Muscle layer of colon (tissue), 2 donors: Measurements from ENCODE around the gene MARCHF3.
A peak's percentile ranks its signal among the peaks of the same experiment; 100 is the strongest.
"Not testable (repeated sequence)": the region's sequence is repeated elsewhere in the genome, so short reads cannot be mapped to it uniquely, and the experiment has no call there.

ENCODE experiments used
- H3K27ac ChIP-seq: one replicate; pipeline ENCODE4 v1.7.0; 2013; ENCODE audit warnings: low read depth, mild to moderate bottlenecking, low read length, moderate library complexity
- H3K27me3 ChIP-seq, 2 donors: one replicate each; pipeline ENCODE4 v1.7.0; 2013; ENCODE audit warnings: low read length in 2 of 2, mild to moderate bottlenecking in 2 of 2; ENCODE audit not compliant: insufficient read depth in 2 of 2, control insufficient read depth in 1 of 2
- H3K36me3 ChIP-seq: one replicate; pipeline ENCODE4 v1.7.0; 2013; ENCODE audit warnings: mild to moderate bottlenecking, low read length; ENCODE audit not compliant: insufficient read depth
- H3K4me1 ChIP-seq: one replicate; pipeline ENCODE4 v1.7.0; 2013; ENCODE audit warnings: mild to moderate bottlenecking, low read length; ENCODE audit not compliant: insufficient read depth
- H3K4me3 ChIP-seq, 2 donors: one replicate each; pipeline ENCODE4 v1.7.0; 2013; ENCODE audit warnings: low read length in 2 of 2, low read depth in 1 of 2, mild to moderate bottlenecking in 1 of 2, moderate library complexity in 1 of 2
- H3K9ac ChIP-seq: one replicate; pipeline ENCODE4 v1.7.0; 2013; ENCODE audit warnings: low read length
- H3K9me3 ChIP-seq: one replicate; pipeline ENCODE4 v1.7.0; 2013; ENCODE audit warnings: mild to moderate bottlenecking, low read length
- donor health status: abdominal sarcoma.
- donor health status: Adenocarcinoma of cecum.

The MARCHF3 gene

DNA sequence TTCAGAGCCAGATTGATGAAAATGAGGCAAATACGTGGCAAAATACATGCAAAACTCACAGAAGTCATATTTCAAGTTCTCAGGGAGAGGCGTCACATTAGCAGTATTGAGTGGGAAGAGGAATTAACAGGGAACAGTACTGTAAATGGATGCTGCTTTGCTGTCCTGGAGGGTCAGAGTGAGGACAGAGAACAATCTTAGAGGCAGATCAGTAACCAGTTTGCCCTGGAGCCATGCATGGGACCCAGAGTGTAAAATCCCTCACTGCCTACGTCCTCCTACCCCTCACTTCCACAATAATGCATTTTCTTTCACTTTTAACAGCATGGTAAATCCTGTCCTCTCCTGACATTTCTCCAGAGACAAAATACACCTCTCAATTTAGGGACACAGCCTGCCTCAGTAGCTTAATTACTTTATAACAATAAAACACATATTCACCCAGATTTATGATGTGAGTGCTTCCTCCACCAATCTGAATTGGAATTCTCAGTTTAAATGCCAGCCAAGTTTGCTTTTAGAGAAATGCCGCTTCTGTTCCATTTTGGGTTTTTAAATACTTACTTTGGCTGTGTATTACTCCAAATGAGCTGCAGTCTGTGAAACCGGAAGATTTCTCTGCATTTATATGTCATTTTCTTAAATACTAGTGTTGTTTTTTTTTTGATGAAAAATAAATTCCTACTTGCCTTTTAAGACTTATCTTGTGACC is 183.5 kb downstream of the MARCHF3 start:
- H3K4me1 ChIP-seq, result peaks cover 9% of the 10 kb centered on the region
- peak overlapping the region; percentile 24 for H3K27ac ChIP-seq
- no peaks in the 10 kb centered on the region for H3K27me3 ChIP-seq
- no peak overlapping the region for H3K4me3 ChIP-seq
- no peaks in the 10 kb centered on the region for H3K36me3 ChIP-seq
- no peak overlapping the region for H3K9ac ChIP-seq
- no peaks in the 10 kb centered on the region for H3K9me3 ChIP-seq

DNA sequence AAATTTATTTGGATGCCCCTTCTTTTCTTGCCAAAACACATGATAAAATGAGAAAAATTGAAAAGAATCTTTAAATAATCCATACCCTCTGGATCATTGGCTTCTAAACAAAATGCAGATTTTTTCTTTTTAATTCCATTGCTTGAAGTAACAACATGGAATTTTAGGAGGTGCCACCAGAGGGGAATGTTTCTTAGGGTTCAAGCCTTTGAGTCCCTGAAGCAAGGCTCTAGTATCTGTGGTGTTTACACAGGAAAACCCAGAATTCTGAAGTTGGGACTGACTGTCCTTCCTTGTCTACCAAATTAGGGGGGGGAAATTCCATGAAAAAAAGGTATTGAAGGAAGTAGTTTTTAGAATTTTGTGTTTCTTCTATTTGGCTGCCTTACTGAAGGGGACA is 184.0 kb downstream of the MARCHF3 start:
- no peaks in the 10 kb centered on the region for H3K9me3 ChIP-seq
- no peak overlapping the region for H3K9ac ChIP-seq
- H3K4me1 ChIP-seq, result peaks cover 9% of the 10 kb centered on the region
- no peaks in the 10 kb centered on the region for H3K27me3 ChIP-seq
- no peak overlapping the region for H3K4me3 ChIP-seq
- H3K36me3 ChIP-seq, result no peaks in the 10 kb centered on the region
- H3K27ac ChIP-seq, result no peak overlapping the region

DNA sequence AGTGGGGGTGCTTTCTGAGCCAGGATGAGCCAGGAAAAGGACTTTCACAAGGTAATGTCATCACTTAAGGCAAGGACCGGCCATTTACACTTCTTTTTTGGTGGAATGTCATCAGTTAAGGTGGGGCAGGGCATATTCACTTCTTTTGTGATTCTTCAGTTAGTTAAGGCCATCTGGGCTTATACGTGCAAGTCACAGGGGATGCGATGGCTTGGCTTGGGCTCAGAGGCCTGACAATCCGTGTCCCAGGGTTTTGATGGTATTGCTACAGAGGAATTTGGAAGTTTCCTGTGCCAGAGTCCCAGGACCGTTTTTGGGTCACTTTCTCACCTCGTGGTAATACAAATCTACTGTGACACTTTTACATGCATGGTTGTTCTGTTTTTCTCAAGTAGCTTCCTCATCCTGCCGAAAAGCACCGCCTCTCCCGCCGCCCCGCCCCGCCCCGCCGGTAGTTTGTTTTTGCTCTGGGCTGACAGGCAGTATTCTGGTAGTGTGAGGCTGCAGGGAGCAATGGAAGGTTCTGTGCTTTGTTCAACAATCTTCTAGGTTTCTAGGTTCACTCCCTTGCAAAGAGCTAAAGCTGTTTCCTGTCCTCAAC is 184.8 kb downstream of the MARCHF3 start:
- H3K36me3 ChIP-seq, H3K4me1 ChIP-seq, H3K4me3 ChIP-seq, H3K27ac ChIP-seq, H3K9ac ChIP-seq, H3K9me3 ChIP-seq, H3K27me3 ChIP-seq: not testable (repeated sequence)

DNA sequence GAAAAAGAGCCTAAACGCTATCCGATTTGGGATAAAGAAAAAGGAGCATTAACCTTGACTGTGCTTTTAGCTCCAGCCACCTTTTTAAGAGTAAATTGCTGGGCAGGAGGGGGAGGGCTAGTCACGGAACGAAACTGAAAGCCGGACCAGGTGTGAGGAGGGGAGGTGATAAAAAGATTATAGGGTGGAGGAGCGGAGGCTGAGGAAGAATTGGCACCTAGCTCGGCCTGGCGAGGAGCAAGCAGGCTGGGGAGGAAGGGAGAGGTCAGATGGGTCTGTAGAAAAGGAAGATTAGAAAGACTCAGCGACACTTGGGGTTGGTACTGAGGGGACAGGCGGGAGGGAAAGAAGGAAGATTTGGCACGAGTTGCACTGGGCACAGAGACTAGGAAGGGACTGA is 187.0 kb downstream of the MARCHF3 start:
- not testable (repeated sequence) for H3K27me3 ChIP-seq, H3K9ac ChIP-seq, H3K9me3 ChIP-seq, H3K27ac ChIP-seq, H3K4me3 ChIP-seq, H3K36me3 ChIP-seq, H3K4me1 ChIP-seq

DNA sequence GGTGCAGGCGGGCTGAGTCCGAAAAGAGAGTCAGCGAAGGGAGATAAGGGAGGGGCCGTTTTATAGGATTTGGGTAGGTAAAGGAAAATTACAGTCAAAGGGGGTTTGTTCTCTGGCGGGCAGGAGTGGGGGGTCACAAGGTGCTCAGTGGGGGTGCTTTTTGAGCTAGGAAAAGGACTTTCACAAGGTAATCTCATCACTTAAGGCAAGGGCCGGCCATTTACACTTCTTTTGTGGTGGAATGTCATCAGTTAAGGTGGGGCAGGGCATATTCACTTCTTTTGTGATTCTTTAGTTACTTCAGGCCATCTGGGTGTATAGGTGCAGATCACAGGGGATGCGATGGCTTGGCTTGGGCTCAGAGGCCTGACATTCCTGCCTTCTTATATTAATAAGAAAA is 191.0 kb downstream of the MARCHF3 start:
- H3K4me1 ChIP-seq, H3K4me3 ChIP-seq, H3K9me3 ChIP-seq, H3K27ac ChIP-seq, H3K27me3 ChIP-seq, H3K36me3 ChIP-seq, H3K9ac ChIP-seq: not testable (repeated sequence)

DNA sequence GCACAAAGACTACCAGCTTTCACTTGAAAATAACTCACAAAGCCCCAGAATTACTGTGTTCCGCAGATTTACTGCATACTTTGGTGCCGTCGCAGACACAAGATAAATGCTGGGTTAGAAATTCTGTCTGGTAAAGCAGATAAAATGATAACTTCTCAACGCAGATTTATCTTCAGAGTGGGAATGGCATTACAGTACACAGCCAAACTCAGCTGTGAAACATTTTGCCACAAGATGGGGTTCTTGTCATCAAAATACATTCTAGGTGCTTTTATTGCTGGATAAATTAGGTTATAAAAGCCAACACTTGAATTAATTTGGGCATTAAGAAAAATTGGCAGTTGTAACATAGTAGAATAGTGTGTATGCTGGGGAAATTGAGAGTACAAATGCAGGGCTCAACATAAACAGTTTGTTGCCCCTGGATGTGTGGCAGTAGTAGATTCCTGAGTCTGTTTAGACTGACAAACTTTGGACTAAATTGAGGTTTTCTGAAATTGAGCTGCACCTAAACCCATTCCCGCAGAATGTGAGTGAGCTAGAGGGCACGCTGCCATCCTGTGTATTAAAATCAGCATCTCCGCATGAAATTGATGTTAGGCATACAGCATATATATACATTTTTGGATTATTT is 192.3 kb downstream of the MARCHF3 start:
- Histone ChIP-seq H3K9me3 (no peaks in the 10 kb centered on the region), H3K27ac (no peak overlapping the region), H3K4me1 (no peaks in the 10 kb centered on the region), H3K9ac (no peak overlapping the region), H3K27me3 (no peaks in the 10 kb centered on the region), H3K36me3 (no peaks in the 10 kb centered on the region), H3K4me3 (no peak overlapping the region)

DNA sequence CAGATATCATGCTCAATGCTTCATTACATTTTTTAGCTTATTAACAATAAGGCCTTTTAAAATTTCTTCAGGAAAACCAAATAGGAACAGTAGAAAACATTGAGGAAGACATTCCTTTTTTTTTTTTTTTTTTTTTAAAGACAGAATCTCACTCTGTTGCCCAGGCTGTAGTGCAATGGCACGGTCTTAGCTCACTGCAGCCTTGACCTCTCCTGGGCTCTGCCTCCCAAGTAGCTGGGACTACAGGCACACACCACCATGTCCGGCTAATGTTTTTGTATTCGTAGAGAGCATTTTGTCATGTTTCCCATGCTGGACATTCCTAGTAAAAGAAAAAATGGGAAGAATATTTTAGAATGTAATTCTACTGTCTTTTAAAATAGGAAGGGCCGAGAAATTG is 193.1 kb downstream of the MARCHF3 start:
- Histone ChIP-seq H3K4me1 (no peaks in the 10 kb centered on the region), H3K36me3 (no peaks in the 10 kb centered on the region), H3K27me3 (no peaks in the 10 kb centered on the region), H3K27ac (no peak overlapping the region), H3K9me3 (no peaks in the 10 kb centered on the region), H3K9ac (no peak overlapping the region), H3K4me3 (no peak overlapping the region)

DNA sequence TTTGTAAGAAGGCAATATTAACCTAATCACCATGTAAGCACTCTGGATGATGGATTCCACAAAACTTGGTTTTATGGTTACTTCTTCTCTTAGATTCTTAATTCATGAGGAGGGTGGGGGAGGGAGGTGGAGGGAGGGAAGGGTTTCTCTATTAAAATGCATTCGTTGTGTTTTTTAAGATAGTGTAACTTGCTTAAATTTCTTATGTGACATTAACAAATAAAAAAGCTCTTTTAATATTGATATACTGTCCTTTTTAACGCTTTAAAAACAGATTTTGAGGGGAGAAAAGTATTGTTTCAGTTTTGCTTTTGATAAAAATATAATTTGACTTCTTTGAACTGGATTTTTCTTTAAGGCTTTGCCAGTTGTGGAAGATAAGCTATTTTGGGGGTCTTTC is 193.6 kb downstream of the MARCHF3 start:
- Histone ChIP-seq H3K9ac (no peak overlapping the region), H3K36me3 (no peaks in the 10 kb centered on the region)

DNA sequence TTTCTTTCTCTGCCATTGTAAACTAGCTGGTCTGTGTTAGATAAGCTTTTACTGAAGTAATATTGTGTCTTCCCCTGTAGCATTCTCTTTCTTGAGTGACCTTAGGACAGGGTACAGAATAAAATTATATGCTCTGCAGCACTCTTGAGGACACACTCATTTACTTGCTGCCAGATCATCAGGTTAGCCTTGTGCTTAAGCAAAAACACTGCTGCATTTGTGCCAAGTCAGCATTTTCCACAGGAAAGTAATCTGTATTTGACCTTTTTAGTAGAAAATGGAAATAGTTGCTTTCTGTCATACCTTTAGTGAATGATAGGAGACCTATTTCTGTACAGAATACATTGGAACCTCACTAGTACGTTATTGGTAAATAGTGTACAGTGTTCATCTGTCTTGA is 199.2 kb downstream of the MARCHF3 start:
- H3K36me3 ChIP-seq, result no peaks in the 10 kb centered on the region
- H3K27ac ChIP-seq, result no peak overlapping the region
- no peaks in the 10 kb centered on the region for H3K4me1 ChIP-seq
- H3K27me3 ChIP-seq, result no peaks in the 10 kb centered on the region
- no peak overlapping the region for H3K9ac ChIP-seq
- no peaks in the 10 kb centered on the region for H3K9me3 ChIP-seq
- no peak overlapping the region for H3K4me3 ChIP-seq

More for the DNA sequence above, 193.6 kb downstream of the MARCHF3 start:
- no peaks in the 10 kb centered on the region for H3K4me1 ChIP-seq
- H3K4me3 ChIP-seq, result no peak overlapping the region
- H3K27ac ChIP-seq, result no peak overlapping the region
- no peaks in the 10 kb centered on the region for H3K9me3 ChIP-seq
- no peaks in the 10 kb centered on the region for H3K27me3 ChIP-seq

DNA sequence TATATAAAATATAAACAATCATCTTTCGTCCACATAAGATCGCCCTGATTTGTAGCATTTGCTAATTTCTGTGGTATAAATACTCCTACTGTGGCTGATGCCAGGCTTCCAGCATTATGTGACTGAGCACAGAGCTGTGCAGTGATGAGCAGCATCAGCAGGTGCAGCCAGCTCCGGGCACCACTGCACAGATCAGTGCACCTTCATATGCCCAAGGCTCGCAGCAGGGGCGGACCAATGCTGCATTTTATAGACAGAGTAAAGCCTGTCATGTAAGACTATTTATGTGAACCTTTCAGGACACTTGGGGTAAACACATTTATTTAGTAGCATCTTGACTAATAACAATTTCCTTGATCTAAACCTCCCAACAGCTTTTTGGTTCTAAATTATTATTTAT is 200.3 kb downstream of the MARCHF3 start:
- Histone ChIP-seq H3K27ac (no peak overlapping the region), H3K9ac (no peak overlapping the region), H3K27me3 (no peaks in the 10 kb centered on the region), H3K36me3 (no peaks in the 10 kb centered on the region), H3K4me3 (no peak overlapping the region), H3K9me3 (no peaks in the 10 kb centered on the region), H3K4me1 (no peaks in the 10 kb centered on the region)

DNA sequence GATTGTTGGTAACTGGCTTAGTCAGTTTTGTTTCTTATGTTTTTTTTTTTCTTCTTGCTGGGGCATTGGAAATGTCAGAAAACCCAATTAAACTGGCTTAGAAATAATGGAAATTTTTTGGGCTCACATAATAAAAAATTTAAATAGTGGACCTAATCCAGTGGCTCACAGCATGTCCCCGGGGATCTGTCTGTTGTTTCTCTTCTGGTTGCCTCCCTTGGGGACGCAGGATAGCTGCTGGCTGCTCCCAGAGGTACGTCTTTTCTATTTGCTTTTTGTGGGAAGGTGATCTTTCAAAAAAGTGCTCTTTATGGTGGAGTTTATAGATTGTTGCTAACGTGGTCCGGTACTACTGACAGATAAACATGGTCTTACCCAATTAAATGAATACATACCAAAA is 201.3 kb downstream of the MARCHF3 start:
- Histone ChIP-seq H3K9me3 (no peaks in the 10 kb centered on the region), H3K36me3 (no peaks in the 10 kb centered on the region), H3K4me3 (no peak overlapping the region), H3K4me1 (no peaks in the 10 kb centered on the region), H3K9ac (no peak overlapping the region), H3K27me3 (no peaks in the 10 kb centered on the region), H3K27ac (no peak overlapping the region)
